ENCODE measurements around the gene MFF.
"Not testable (repeated sequence)": the region's sequence is repeated elsewhere in the genome, so short reads cannot be mapped to it uniquely, and the experiment has no call there.

DNA sequence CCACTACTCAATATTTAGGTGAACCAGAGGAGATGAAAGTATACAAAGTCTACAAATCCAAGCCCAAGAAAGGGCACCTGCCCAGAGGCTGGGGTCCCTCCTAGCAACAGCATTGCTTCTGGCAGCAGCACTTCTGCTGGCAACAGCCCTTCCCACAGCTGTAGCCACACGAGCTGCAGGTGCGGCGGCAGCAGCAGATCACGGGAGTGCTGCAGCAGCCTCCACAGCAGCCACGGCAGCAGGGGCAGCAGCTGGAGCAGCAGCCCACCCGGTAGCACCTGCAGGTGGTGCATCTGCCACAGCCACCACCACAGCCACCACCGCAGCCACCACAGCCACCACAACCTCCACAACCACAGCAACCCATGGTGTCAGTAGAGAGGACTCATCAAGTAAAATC is 62.5 kb downstream of the MFF start, which contains the start of gene SCYGR1:
- not testable (repeated sequence) for TF ChIP-seq POLR2A (IDR thresholded peaks at IDR 0.05; ENCODE audit: low read depth, low read length); POLR2AphosphoS5 (IDR thresholded peaks at IDR 0.05; ENCODE audit: low read depth, low read length); TAF1 (IDR thresholded peaks at IDR 0.05; ENCODE audit: borderline replicate concordance, low read depth, low read length)
